Activated CD8-positive, alpha-beta memory T cell treated with anti-CD3 and anti-CD28 coated beads, Interleukin-2, amount 50 U/mL, for 24 hours (primary cell): Measurements from ENCODE around the gene RPL18.
"Not testable (repeated sequence)": the region's sequence is repeated elsewhere in the genome, so short reads cannot be mapped to it uniquely, and the experiment has no call there.

Experiments
- DNase-seq: peaks from one replicate; pipeline ENCODE4 v3.0.0-alpha.2; 2020; ENCODE audit errors: extremely low read depth

RPL18 gene

GRCh38 chr19:48588670-48589401 lies 30.1 kb downstream of the RPL18 start:
- peak; percentile 65 for DNase-seq

- DNase-seq, result no peak
Observed at GRCh38 chr19:48587387-48587786, 31.6 kb downstream of the RPL18 start.

GRCh38 chr19:48582168-48582567 lies 36.8 kb downstream of the RPL18 start:
- DNase-seq, result no peak

DNA sequence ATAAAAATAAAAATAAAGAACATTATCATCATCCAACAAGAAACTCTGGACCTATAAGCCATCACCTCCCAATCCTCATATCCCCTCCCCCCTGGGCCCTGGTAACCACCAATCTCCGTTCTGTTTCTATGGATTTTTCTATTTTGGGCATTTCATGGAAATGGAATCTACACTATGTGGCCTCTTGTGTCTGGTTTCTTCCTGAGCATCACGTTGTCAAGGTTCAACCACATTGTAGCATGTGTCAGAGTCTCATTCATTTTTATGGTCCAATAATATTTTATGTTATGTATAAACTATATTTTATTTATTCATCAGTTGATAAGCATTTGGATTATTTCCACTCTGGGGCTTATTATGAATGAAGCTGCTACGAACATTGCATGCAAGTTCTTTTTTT lies 40.1 kb downstream of the RPL18 start:
- no peak for DNase-seq

- DNase-seq, result not testable (repeated sequence)
Observed at GRCh38 chr19:48577908-48578307, 41.1 kb downstream of the RPL18 start.

DNA sequence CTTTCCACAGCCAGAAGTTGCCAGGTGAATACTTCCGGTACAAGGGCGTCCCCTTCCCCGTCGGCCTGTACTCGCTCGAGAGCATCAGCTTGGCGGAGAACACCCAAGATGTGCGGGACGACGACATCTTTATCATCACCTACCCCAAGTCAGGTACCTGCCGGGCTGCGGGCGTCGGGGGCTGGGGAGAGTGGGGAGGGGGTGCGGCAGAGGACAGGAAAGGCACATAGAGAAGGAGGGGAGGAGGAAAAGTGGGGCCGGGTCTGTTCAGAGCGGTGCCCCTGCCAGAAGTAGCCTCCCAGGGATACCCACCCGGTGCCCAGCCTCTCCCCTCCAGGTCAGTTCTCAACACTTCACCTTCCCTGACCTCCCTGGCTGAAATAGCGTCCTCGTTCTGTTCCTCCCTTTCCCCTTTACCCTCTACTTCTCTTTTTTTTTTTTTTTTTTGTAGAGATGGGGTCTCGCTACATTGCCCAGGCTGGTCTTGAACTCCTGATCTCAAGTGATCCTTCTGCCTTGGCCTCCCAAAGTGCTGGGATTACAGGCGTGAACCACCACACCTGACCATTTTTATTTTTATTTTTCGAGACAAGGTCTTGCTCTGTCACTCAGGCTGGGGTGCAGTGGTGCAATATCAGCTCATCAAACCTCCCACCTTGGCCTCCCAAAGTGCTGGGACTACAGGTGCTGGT lies 42.9 kb downstream of the RPL18 start:
- no peak for DNase-seq

DNA sequence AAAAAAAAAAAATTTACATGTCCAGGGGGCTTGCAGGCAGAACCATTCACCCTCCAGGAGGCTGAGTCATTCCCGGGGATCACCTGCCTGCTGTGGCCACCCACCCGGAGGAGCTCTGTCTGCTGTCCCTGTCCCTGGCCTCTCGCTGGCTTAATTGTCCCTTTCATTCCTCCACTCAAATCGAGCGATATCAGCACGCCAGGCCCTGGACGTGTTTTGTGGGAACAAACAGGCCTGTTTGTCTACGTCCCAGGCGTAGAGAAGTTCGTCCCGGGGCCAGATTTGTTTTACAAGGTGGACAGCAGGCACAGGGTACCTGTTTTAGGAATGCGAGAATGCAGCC lies 45.8 kb downstream of the RPL18 start:
- DNase-seq, result no peak

DNA sequence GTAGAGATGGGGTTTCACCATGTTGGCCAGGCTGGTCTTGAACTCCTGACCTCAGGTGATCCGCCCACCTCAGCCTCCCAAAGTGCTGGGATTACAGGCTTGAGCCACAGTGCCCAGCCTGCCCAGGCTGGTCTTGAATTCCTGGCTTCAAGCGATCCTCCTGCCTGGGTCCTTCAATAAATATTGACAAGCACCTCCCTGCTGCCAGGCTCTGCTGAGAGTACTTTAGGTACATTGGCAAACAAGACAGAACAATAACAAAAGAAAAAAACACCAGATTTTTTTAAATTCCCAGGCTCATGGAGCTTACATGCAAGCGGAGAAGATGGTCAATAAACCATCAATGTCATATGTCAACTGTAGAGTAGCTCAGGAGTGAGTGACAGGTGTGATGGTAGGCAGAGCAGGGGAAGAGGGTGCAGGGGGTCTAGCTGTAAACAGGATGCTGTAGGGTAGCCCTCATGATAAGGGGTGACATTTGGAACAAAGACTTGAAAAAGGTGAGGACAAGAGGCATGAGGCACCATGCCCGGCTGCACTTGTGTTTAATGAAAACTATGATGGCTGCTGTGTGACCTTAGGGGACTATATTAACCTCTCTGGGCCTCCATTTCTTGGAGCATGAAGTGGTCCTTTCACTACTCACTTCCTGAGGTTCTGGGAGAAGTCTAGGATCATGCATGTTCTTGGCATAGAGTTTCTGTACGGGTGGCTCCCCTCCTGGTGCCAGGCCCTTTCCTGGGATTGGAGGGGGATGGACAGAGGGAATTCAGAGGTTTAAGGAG lies 47.4 kb downstream of the RPL18 start:
- no peak for DNase-seq

DNA sequence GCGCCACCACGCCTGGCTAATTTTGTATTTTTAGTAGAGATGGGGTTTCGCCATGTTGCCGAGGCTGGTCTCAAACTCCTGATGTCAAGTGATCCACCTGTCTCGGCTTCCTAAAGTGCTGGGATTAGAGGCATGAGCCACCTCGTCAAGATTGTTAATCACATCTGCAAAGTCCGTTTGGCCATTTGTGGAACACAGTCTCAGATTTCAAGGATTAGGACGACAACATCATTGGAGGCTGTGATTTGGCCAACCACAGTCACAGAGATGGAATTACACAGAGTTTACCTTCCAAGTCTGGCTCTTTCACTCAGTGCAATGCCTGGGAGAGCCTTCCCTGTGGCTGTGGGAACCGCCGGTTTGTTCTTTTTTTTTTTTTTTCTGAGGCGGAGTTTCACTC lies 49.2 kb downstream of the RPL18 start:
- DNase-seq, result no peak

- no peak for DNase-seq
Observed at GRCh38 chr19:48568345-48568886, 50.6 kb downstream of the RPL18 start.
